Measurements from ENCODE around the gene KIRREL3. TPM values are rescaled to one million over a fixed set of nuclear protein-coding genes. Genes with fewer than 3 reads are reported as not detected.

KIRREL3 gene
- total and polyA plus RNA-seq, 2 of the 8 experiments (the other 6 are each of a cell fraction or from before 2014, with no cell fraction given): 0.29 to 0.32 TPM

GRCh38 chr11:126542334-126543015 is 458.1 kb downstream of the KIRREL3 start:
- H4K91ac ChIP-seq (replicated peaks; ENCODE audit: insufficient read length, low read length): no peak overlapping the region
- no peak overlapping the region for H3K4me3 ChIP-seq (ENCODE audit: extremely low read depth in 1 of 4, insufficient read depth in 2 of 4, low read depth in 3 of 4, low read length in 4 of 4)

More at GRCh38 chr11:126542334-126543015, 458.1 kb downstream of the KIRREL3 start:
- Histone ChIP-seq H3K9ac (replicated peaks in 1 of 4; ENCODE audit: extremely low read depth in 1 of 4, low read depth in 3 of 4, low read length in 3 of 4) (no peak overlapping the region), H2BK12ac (ENCODE audit: low read depth, low read length) (no peak overlapping the region), H4K20me1 (replicated peaks in 1 of 2; ENCODE audit: control insufficient read depth in 1 of 2, insufficient read depth in 2 of 2, low read length in 2 of 2) (no peaks in the 10 kb centered on the region), H4K8ac (ENCODE audit: extremely low read depth, insufficient read depth, low read length) (no peak overlapping the region), H3K23ac (ENCODE audit: insufficient read length) (no peak overlapping the region), H3K27ac (ENCODE audit: low read depth, low read length) (no peak overlapping the region), H3K23me2 (ENCODE audit: low read depth, low read length) (no peaks in the 10 kb centered on the region; the same call in 1 of the 2 replicates), H3K18ac (ENCODE audit: extremely low read depth, low read length) (no peak overlapping the region), H3K4ac (replicated peaks; ENCODE audit: insufficient read length, low read depth, low read length) (no peak overlapping the region), H3K56ac (replicated peaks; ENCODE audit: insufficient read length, low read depth, low read length) (no peak overlapping the region), H3K4me1 (replicated peaks in 1 of 4; ENCODE audit: control insufficient read depth in 3 of 4, insufficient read depth in 4 of 4, low read length in 3 of 4) (peaks cover 3 to 20% (median 11%) of the 10 kb centered on the region in 4 experiments), H2BK15ac (ENCODE audit: low read length) (no peak overlapping the region), H3K79me1 (ENCODE audit: low read depth, low read length) (no peaks in the 10 kb centered on the region), H2BK20ac (ENCODE audit: low read length) (no peak overlapping the region), H3K9me3 (ENCODE audit: insufficient read depth in 2 of 2, low read depth in 1 of 2, low read length in 1 of 2) (no peaks in the 10 kb centered on the region), H2AK5ac (ENCODE audit: low read depth, low read length) (no peak overlapping the region), H3K27me3 (replicated peaks in 1 of 4; ENCODE audit: control insufficient read depth in 3 of 4, extremely low read depth in 1 of 4, insufficient read depth in 3 of 4, low read length in 3 of 4) (no peaks in the 10 kb centered on the region), H3K79me2 (ENCODE audit: control insufficient read depth in 1 of 2, insufficient read depth in 2 of 2, low read length in 2 of 2) (no peaks in the 10 kb centered on the region), H2BK120ac (replicated peaks; ENCODE audit: low read depth, low read length) (no peak overlapping the region), H3K14ac (ENCODE audit: insufficient read length) (no peak overlapping the region), H3K4me2 (ENCODE audit: insufficient read depth in 1 of 2, low read depth in 2 of 2, low read length in 2 of 2) (no peak overlapping the region), H4K5ac (ENCODE audit: insufficient read length, low read depth, low read length) (no peak overlapping the region), H3K36me3 (ENCODE audit: control insufficient read depth in 2 of 4, insufficient read depth in 4 of 4, low read length in 3 of 4) (no peaks in the 10 kb centered on the region), H2AFZ (ENCODE audit: low read length) (no peak overlapping the region), H2BK5ac (ENCODE audit: low read depth, low read length) (no peak overlapping the region)
- ChIA-PET POLR2A (ENCODE audit: partially characterized antibody) (no interaction called here), CTCF (ENCODE audit: partially characterized antibody) (interaction anchor here (0.6 to 1.5 kb wide), 5 partner anchors 10 to 90 kb away, joined by 3 to 5 read pairs (median 3); no protein-coding TSS in a partner anchor)
- TF ChIP-seq SRF (IDR thresholded peaks at IDR 0.05; ENCODE audit: low read depth, low read length) (no peak), RXRA (IDR thresholded peaks at IDR 0.05; ENCODE audit: insufficient read depth, low read depth, low read length) (no peak), HDAC2 (IDR thresholded peaks at IDR 0.05; ENCODE audit: borderline replicate concordance in 1 of 2, low read depth in 2 of 2, low read length in 2 of 2) (no peak)
- no peak for DNase-seq (ENCODE audit: low read depth in 1 of 2, low spot score in 2 of 2)
- WGBS, 2 experiments (ENCODE audit: extremely low coverage in 1 of 2, insufficient coverage in 1 of 2, insufficient read length in 1 of 2, insufficient replicate concordance in 2 of 2, low coverage in 1 of 2, low lambda C conversion rate in 2 of 2, missing lambda C conversion rate in 1 of 2): 92% methylated on average over 4 of the region's 4 CpGs; no CpG with 5 or more reads in 1 of the 2 experiments
- FAIRE-seq: no peak

All from H1 (cell line).